GM06990 (cell line): ENCODE results near the gene SPDYC.
"Not testable (repeated sequence)": the region's sequence is repeated elsewhere in the genome, so short reads cannot be mapped to it uniquely, and the experiment has no call there.

Experiments used
- DNase-seq: peaks from one replicate; pipeline ENCODE4 v3.0.0-alpha.2; 2011; ENCODE audit not compliant: insufficient read length; ENCODE audit errors: extremely low read depth
- H3K27me3 ChIP-seq: replicated peaks from 2 replicates; pipeline ENCODE4 v1.6.0; 2011; ENCODE audit warnings: low read length; ENCODE audit not compliant: control insufficient read depth, insufficient read depth
- H3K36me3 ChIP-seq: 2 replicates; pipeline ENCODE4 v1.5.1; 2011; ENCODE audit warnings: low read length; ENCODE audit not compliant: control insufficient read depth, insufficient read depth
- H3K4me3 ChIP-seq: replicated peaks from 2 replicates; pipeline ENCODE4 v1.5.1; 2011; ENCODE audit warnings: low read depth, mild to moderate bottlenecking, control low read depth, low read length
- TF ChIP-seq, protein P1 (sequence below): IDR thresholded peaks from 2 replicates; pipeline ENCODE4 v1.5.1; 2011; ENCODE audit warnings: low read length, control low read depth, mild to moderate bottlenecking, inconsistent platforms; ENCODE audit not compliant: insufficient read depth, poor library complexity, severe bottlenecking

Gene SPDYC

DNA sequence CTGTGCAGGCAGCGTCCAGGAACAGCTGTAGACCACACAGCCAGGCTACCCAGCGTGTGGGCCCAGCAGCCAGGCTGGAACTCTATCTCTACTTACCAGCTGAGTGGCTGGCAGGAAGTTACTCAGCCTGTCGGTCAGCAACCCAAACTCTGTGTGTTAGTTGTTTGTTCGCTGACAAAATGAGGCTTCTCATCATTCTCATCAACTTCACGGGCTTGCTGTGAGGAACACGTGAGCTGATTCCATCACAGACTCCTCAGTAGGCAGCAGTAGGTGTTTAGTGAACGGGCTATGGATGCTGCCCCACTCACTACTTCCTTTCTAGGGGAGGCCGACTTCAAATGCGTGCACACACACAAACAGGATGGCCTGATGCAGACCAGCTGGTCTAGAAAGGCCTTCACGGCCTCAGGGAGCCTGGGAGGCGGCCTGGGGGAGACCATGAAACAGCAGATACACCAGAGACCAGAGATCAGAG is 830 bp upstream of the SPDYC start:
- H3K27me3 ChIP-seq, result no peaks in the 10 kb centered on the region
- TF ChIP-seq, protein P1, sequence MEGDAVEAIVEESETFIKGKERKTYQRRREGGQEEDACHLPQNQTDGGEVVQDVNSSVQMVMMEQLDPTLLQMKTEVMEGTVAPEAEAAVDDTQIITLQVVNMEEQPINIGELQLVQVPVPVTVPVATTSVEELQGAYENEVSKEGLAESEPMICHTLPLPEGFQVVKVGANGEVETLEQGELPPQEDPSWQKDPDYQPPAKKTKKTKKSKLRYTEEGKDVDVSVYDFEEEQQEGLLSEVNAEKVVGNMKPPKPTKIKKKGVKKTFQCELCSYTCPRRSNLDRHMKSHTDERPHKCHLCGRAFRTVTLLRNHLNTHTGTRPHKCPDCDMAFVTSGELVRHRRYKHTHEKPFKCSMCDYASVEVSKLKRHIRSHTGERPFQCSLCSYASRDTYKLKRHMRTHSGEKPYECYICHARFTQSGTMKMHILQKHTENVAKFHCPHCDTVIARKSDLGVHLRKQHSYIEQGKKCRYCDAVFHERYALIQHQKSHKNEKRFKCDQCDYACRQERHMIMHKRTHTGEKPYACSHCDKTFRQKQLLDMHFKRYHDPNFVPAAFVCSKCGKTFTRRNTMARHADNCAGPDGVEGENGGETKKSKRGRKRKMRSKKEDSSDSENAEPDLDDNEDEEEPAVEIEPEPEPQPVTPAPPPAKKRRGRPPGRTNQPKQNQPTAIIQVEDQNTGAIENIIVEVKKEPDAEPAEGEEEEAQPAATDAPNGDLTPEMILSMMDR, result no peak
- DNase-seq, result peak; percentile 41
- no peak overlapping the region for H3K4me3 ChIP-seq
- H3K36me3 ChIP-seq, result no peaks in the 10 kb centered on the region

DNA sequence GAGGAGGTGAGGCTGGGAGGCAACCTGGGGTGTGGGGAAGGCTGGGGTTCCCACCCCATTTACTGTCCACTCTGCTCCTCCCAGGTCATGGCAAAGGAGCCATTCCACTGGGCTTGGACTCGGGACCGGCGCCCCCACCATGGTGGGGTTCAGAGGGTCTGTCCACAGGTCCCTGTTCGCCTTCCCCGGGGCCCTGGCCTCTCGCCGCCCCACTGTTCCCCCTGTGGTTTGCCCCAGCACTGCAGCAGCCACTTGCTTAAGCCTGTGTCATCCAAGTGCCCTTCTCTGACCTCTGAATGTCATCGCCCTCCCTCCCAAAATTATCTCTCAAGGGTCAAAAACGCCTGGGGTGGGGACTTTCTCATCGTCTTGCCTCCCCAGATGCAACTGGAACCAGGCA is 2.6 kb downstream of the SPDYC start:
- Histone ChIP-seq H3K4me3 (no peak overlapping the region), H3K36me3 (no peaks in the 10 kb centered on the region), H3K27me3 (no peaks in the 10 kb centered on the region)
- TF ChIP-seq, protein P1, result no peak
- DNase-seq, result no peak

DNA sequence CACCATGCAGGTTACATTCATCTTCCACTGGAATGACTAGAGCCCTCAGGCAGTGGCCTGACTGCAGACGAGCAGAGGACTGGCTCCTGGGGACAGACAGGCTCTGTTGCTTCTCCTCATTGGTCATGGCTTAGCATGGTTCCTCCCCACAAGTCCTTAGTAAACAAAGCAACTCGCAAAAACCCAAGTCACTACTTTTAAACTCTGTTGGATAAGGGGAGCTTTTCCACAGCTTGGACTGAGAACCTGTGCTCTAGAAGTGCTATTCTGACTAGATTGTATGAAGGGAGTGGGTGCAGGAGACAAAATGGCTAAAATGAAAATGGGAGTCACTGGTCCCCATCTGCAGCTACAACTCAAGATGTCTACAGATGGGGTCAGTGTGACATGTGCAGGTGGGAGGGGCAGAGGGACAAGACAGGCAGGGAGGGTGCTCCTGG is 4.6 kb downstream of the SPDYC start:
- not testable (repeated sequence) for H3K36me3 ChIP-seq, DNase-seq, H3K27me3 ChIP-seq, H3K4me3 ChIP-seq

DNA sequence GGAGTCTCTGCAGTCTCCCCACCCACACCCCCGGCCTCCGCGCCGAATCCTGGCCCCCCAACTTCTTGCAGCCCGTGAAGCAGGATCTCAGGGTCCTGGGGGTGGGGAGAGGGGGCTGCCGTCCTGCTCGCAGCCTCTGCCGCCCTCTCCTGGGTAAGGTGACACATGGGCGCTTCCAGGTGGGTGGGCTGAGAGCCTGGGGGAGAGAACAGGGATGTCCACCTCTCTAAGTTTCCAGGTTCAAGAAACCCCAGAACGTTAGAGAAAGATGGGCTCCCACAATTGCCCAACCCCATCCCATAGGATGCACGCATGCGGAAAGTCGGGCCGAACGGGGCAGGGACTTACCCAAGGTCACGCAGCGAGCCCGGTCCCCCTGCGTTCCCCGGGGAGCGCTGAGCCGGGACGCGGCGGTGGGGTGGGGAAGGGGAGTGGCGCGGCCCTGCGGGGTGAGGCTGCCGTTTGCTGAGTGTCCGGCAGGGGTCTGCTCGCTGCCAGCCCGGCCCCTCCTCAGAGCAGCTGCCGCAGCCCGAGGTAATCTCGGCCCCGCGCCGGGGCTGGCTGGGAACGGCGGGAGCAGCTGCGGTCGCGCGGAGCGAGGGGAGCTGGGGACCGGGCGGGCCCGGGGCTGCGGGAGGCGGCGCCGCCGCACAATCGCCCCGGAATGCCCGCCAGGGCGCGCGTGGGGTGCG is 11.0 kb downstream of the SPDYC start:
- peak; percentile 86 for DNase-seq
- H3K4me3 ChIP-seq, result peak overlapping the region; percentile 97

DNA sequence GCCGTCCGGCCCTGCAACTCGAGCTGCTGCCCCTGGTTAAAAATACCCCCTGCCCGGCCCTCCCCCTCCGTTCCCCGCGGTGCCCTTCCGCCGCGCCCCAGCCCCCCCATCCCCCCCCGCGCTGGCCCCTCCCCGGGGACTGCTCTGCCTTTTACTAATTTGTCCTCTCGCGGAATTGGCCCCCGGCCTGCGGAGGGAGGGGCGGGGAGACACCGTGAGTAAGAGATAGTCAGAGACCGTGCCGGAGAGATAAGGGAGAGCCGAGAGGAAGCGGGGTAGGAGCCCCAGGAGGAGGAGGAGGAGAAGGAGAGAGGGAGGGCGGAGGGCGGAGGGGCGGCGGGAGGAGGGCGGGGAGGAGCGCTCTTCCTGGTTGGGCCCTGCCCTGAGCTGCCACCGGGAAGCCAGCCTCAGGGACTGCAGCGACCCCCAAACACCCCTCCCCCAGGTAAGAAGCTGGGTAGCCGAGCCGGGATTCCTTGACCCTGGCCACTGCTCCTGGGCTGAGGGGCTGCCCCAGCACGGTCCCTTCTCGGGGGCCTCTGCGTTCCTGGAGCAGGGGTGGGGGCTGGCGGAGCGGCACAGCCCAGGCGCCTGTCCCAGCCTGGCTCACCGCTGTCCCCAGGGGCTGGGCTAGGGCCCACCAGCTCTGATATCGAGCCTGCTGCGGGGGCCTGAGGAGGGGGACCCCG is 11.7 kb downstream of the SPDYC start, which contains the start of gene CAPN1:
Gene CAPN1, plus strand, starts transcription at position 360 of the 689 bp plus-strand sequence. CDS start 774 bp downstream, outside the sequence.
- H3K4me3 ChIP-seq, result peak within 1 kb of the TSS; percentile 97
- DNase-seq, result peak; percentile 83
- TF ChIP-seq, protein P1, result no peak
- no peaks in the 10 kb centered on the region for H3K27me3 ChIP-seq
- H3K36me3 ChIP-seq, result peaks cover 18% of the 10 kb centered on the region

More for the DNA sequence above, 11.0 kb downstream of the SPDYC start:
- TF ChIP-seq, protein P1, result peak; percentile 78
- Histone ChIP-seq H3K27me3 (no peaks in the 10 kb centered on the region), H3K36me3 (peaks cover 12% of the 10 kb centered on the region)
